A673 (cell line): Measurements from ENCODE around the gene TM6SF1.

Source experiments
- EZH2 ChIP-seq: fragments of 200-600 bp; sonication (generic); IDR thresholded peaks from 2 replicates; pipeline ENCODE4 v1.6.1; 2017; ENCODE audit warnings: borderline replicate concordance, low read depth, mild to moderate bottlenecking, mixed read lengths, antibody characterized with exemption, low read length; ENCODE audit not compliant: poor library complexity, severe bottlenecking
- TF ChIP-seq, protein P1 (sequence below): fragments of 300-800, 200-600 bp; sonication (generic); conservative IDR thresholded peaks from 2 replicates; pipeline ENCODE4 v1.5.1; 2017; ENCODE audit warnings: low read depth, mild to moderate bottlenecking, antibody characterized with exemption, low read length, moderate library complexity, mixed read lengths

DNA sequence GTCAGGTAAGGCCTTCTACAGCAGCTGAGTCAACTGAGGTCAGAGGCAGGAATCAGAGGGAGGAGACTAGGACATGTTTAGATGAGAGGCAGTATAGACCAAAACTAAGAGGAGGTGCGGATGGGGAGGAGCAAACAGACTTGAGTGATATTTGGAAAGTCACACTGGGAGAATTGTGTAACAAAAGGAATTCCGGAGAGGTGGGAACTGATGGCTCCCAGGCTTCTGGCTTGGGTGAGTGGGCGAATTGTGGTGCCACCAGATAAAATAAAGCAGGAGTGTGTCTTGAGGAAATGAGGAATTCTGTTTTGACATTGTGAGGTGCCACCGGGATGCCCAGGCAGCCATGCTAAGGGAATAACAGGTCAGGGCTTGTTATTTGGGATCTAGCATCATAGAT lies 3.3 kb upstream of the TM6SF1 start:
- TF ChIP-seq EZH2: no peak
- TF ChIP-seq, protein P1, sequence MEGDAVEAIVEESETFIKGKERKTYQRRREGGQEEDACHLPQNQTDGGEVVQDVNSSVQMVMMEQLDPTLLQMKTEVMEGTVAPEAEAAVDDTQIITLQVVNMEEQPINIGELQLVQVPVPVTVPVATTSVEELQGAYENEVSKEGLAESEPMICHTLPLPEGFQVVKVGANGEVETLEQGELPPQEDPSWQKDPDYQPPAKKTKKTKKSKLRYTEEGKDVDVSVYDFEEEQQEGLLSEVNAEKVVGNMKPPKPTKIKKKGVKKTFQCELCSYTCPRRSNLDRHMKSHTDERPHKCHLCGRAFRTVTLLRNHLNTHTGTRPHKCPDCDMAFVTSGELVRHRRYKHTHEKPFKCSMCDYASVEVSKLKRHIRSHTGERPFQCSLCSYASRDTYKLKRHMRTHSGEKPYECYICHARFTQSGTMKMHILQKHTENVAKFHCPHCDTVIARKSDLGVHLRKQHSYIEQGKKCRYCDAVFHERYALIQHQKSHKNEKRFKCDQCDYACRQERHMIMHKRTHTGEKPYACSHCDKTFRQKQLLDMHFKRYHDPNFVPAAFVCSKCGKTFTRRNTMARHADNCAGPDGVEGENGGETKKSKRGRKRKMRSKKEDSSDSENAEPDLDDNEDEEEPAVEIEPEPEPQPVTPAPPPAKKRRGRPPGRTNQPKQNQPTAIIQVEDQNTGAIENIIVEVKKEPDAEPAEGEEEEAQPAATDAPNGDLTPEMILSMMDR: no peak
